Muscle layer of duodenum (tissue), 2 donors: ENCODE results near the gene SNTG2.

Experiments
- H3K27ac ChIP-seq: one replicate; pipeline ENCODE4 v1.7.0; 2013; ENCODE audit warnings: mild to moderate bottlenecking, low read length
- H3K27me3 ChIP-seq: one replicate; pipeline ENCODE4 v1.7.0; 2013; ENCODE audit warnings: low read depth, mild to moderate bottlenecking, control low read depth, low read length
- H3K36me3 ChIP-seq, 2 donors: one replicate each; pipeline ENCODE4 v1.7.0; 2013; ENCODE audit warnings: low read length in 2 of 2, control low read depth in 1 of 2, mild to moderate bottlenecking in 1 of 2; ENCODE audit not compliant: insufficient read depth in 2 of 2, control insufficient read depth in 1 of 2
- H3K4me1 ChIP-seq, 2 donors: one replicate each; pipeline ENCODE4 v1.7.0; 2013; ENCODE audit warnings: low read length in 2 of 2, mild to moderate bottlenecking in 2 of 2, control low read depth in 1 of 2, moderate library complexity in 1 of 2; ENCODE audit not compliant: insufficient read depth in 2 of 2, control insufficient read depth in 1 of 2
- H3K4me3 ChIP-seq, 2 donors: one replicate each; pipeline ENCODE4 v1.7.0; 2013; ENCODE audit warnings: low read length in 2 of 2, low read depth in 1 of 2, mild to moderate bottlenecking in 1 of 2
- H3K9me3 ChIP-seq, 2 donors: one replicate each; pipeline ENCODE4 v1.7.0; 2013; ENCODE audit warnings: low read length in 2 of 2, control low read depth in 1 of 2, mild to moderate bottlenecking in 1 of 2; ENCODE audit not compliant: control insufficient read depth in 1 of 2
- donor health status: healthy.

Gene SNTG2

DNA sequence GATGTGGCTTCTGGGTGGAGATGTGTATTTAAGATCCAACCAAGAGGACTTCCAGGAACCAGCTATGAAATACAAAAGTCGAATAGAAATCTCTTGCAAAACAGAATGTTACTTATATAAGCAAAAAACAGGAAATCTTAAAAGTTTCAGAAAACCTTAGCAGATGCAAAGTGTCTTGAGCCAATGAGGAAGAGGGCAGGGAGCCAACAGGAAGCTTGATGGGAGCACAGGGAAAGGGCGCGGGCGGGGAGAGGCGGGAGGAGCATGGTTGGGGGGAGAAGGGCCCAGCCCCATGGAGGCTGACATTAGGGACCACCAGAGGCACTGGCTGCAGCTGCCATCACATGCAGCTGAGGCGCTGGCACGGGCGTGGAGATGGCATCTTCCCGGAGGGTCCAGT, 203.3 kb downstream of the SNTG2 start:
- no peaks in the 10 kb centered on the region for H3K9me3 ChIP-seq
- no peaks in the 10 kb centered on the region for H3K27me3 ChIP-seq
- H3K27ac ChIP-seq = no peak overlapping the region
- H3K36me3 ChIP-seq = no peaks in the 10 kb centered on the region
- no peaks in the 10 kb centered on the region for H3K4me1 ChIP-seq
- no peak overlapping the region for H3K4me3 ChIP-seq

- Histone ChIP-seq H3K27ac (no peak overlapping the region), H3K36me3 (no peaks in the 10 kb centered on the region), H3K4me3 (no peak overlapping the region), H3K9me3 (no peaks in the 10 kb centered on the region), H3K27me3 (no peaks in the 10 kb centered on the region), H3K4me1 (no peaks in the 10 kb centered on the region)
These were observed 204.3 kb downstream of the SNTG2 start for GRCh38 chr2:1154710-1155594.

DNA sequence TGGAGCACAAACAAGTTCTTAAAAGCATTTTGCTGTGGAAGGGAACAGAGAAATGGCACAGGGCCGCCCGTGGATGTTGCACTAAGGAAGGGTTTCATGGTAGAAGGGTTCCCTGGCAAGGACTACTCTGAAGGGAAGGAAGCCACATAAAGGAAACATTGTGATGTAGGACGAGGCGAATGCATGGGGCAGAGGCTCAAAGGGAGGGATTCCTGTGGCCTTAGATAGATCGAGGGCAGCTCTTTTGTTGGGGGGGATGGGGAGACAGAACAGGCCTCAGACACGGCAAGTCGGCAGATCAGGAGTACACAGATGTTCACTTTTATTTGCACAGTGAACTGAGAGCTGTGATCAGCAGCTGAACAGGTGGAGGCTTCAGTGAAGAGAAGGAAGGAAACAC, 205.4 kb downstream of the SNTG2 start:
- no peaks in the 10 kb centered on the region for H3K9me3 ChIP-seq
- no peaks in the 10 kb centered on the region for H3K36me3 ChIP-seq
- no peaks in the 10 kb centered on the region for H3K4me1 ChIP-seq
- no peak overlapping the region for H3K4me3 ChIP-seq
- no peaks in the 10 kb centered on the region for H3K27me3 ChIP-seq
- no peak overlapping the region for H3K27ac ChIP-seq

- H3K36me3 ChIP-seq = no peaks in the 10 kb centered on the region
- no peaks in the 10 kb centered on the region for H3K9me3 ChIP-seq
These were observed 205.9 kb downstream of the SNTG2 start for GRCh38 chr2:1156531-1156930.

GRCh38 chr2:1157107-1157506, 206.5 kb downstream of the SNTG2 start:
- no peaks in the 10 kb centered on the region for H3K4me1 ChIP-seq

More at GRCh38 chr2:1156531-1156930, 205.9 kb downstream of the SNTG2 start:
- Histone ChIP-seq H3K27me3 (no peaks in the 10 kb centered on the region), H3K4me3 (no peak overlapping the region), H3K27ac (no peak overlapping the region), H3K4me1 (no peaks in the 10 kb centered on the region)

GRCh38 chr2:1159013-1159412, 208.4 kb downstream of the SNTG2 start:
- no peak overlapping the region for H3K4me3 ChIP-seq
- no peaks in the 10 kb centered on the region for H3K4me1 ChIP-seq
- no peaks in the 10 kb centered on the region for H3K27me3 ChIP-seq
- H3K9me3 ChIP-seq = peaks cover 0 to 2% of the 10 kb centered on the region in 2 donors
- no peaks in the 10 kb centered on the region for H3K36me3 ChIP-seq
- H3K27ac ChIP-seq = no peak overlapping the region

More at GRCh38 chr2:1157107-1157506, 206.5 kb downstream of the SNTG2 start:
- Histone ChIP-seq H3K27ac (no peak overlapping the region), H3K9me3 (no peaks in the 10 kb centered on the region), H3K27me3 (no peaks in the 10 kb centered on the region), H3K4me3 (no peak overlapping the region), H3K36me3 (no peaks in the 10 kb centered on the region)

GRCh38 chr2:1162246-1162645, 211.6 kb downstream of the SNTG2 start:
- Histone ChIP-seq H3K9me3 (peaks cover 0 to 2% of the 10 kb centered on the region in 2 donors), H3K4me3 (no peak overlapping the region), H3K4me1 (no peaks in the 10 kb centered on the region), H3K27ac (no peak overlapping the region), H3K36me3 (no peaks in the 10 kb centered on the region), H3K27me3 (no peaks in the 10 kb centered on the region)

DNA sequence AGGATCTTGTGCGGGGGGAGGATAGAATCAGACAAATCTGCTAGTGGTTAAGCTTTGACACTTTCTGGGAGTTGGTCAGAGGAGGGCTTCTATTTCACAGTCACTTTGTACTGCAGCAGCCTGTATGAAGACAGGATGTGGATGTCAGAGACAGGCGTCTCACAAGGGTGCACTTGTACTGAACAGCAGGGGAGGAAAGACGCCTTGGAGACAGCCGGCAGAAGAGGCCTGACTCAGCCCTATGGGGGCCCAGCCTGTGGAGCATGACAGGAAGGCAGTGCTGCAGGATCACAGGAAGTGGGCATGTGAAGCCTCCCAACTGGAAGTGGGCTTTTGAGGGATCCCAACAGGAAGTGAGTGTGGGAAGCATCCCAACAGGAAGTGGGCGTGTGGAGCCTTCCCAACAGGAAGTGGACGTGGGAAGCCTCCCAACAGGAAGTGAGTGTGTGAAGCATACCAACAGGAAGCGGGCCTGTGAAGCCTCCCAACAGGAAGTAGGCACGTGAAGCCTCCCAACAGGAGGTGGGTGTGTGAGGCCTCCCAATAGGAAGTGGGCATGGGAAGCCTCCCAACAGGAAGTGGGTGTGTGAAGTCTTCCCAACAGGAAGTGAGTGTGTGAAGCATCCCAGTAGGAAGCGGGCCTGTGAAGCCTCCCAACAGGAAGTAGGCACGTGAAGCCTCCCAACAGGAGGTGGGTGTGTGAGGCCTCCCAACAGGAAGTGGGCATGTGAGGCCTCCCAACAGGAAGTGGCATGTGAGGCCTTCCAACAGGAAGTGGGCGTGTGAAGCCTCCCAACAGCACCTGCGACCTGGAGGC, 212.3 kb downstream of the SNTG2 start:
- Histone ChIP-seq H3K9me3 (peaks cover 0 to 2% of the 10 kb centered on the region in 2 donors), H3K4me1 (no peaks in the 10 kb centered on the region), H3K27me3 (no peaks in the 10 kb centered on the region), H3K4me3 (no peak overlapping the region), H3K36me3 (no peaks in the 10 kb centered on the region), H3K27ac (no peak overlapping the region)

DNA sequence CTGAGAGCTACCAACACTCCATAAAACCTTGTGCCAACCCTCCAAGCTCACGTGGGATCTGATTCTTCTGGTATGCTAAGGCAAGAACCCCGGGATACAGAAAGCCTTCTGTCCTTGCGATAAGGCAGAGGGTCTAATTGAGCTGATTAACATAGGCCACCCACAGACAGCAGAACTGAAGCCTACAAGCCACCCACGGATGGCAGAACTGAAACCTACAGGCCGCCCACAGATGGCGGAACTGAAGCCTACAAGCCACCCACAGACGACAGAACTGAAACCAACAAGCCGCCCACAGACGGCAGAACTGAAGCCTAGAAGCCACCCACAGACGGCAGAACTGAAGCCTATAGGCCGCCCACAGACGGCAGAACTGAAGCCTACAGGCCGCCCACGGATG, 216.3 kb downstream of the SNTG2 start:
- Histone ChIP-seq H3K9me3 (peaks cover 0 to 2% of the 10 kb centered on the region in 2 donors), H3K4me3 (no peak overlapping the region), H3K27ac (no peak overlapping the region), H3K27me3 (no peaks in the 10 kb centered on the region), H3K4me1 (peaks cover 0 to 3% of the 10 kb centered on the region in 2 donors), H3K36me3 (no peaks in the 10 kb centered on the region)

GRCh38 chr2:1168846-1169245, 218.2 kb downstream of the SNTG2 start:
- Histone ChIP-seq H3K9me3 (peaks cover 0 to 4% of the 10 kb centered on the region in 2 donors), H3K27ac (no peak overlapping the region), H3K36me3 (no peaks in the 10 kb centered on the region), H3K4me1 (peaks cover 0 to 3% of the 10 kb centered on the region in 2 donors), H3K27me3 (no peaks in the 10 kb centered on the region), H3K4me3 (no peak overlapping the region)

DNA sequence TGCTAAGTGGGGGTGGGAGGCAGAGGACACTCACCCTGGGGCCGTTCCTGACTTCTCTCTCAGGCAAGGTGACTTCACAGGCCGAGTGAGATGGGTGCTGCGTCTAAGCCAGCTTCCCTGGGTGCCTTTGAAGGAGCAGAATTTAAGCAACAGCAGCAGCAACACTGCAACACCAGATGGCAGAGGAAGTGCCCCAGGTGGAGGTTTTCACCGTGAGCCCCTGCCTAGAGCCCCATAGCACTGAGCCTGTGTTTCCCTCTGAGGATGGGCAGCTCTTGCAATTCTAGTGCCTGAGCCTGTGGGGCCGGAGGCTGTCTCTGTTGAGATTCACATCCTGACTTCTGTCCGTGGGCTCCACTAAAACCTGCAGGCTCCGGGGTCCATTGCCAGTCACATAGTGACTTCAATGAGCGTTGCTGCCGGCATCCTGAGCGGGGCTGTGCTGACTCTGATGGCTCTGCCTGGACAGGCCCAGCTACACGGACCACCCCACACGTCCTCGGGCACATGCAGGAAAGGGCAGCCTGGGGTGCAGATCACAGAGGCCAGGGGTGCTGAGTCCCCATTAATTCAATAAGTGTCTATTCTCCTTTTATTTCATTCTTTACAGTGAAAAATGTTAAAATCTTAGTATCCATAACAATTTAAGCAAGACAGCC, 218.8 kb downstream of the SNTG2 start:
- no peaks in the 10 kb centered on the region for H3K27me3 ChIP-seq

More for the DNA sequence above, 218.8 kb downstream of the SNTG2 start:
- peaks cover 0 to 4% of the 10 kb centered on the region in 2 donors for H3K9me3 ChIP-seq
- no peaks in the 10 kb centered on the region for H3K36me3 ChIP-seq
- no peak overlapping the region for H3K27ac ChIP-seq
- H3K4me3 ChIP-seq = no peak overlapping the region
- peaks cover 0 to 3% of the 10 kb centered on the region in 2 donors for H3K4me1 ChIP-seq
